ENCODE data around the gene FMNL2.

FMNL2 gene

GRCh38 chr2:152432765-152433164 is 97.8 kb downstream of the FMNL2 start:
- TF ChIP-seq CTCF (conservative IDR thresholded peaks at IDR 0.05; ENCODE audit: control insufficient read depth, insufficient read depth, low read depth, low read length): no peak

GRCh38 chr2:152433289-152433688 is 98.3 kb downstream of the FMNL2 start:
- no peak overlapping the region for H3K4me3 ChIP-seq (ENCODE audit: control insufficient read depth, low read depth, low read length)
- TF ChIP-seq CTCF (conservative IDR thresholded peaks at IDR 0.05; ENCODE audit: control insufficient read depth, insufficient read depth, low read depth, low read length): no peak
- no peak for DNase-seq (ENCODE audit: low read depth)

More at GRCh38 chr2:152432765-152433164, 97.8 kb downstream of the FMNL2 start:
- H3K4me3 ChIP-seq (ENCODE audit: control insufficient read depth, low read depth, low read length): no peak overlapping the region
- DNase-seq (ENCODE audit: low read depth): no peak

GRCh38 chr2:152433791-152434190 is 98.8 kb downstream of the FMNL2 start:
- no peak overlapping the region for H3K4me3 ChIP-seq (ENCODE audit: control insufficient read depth, low read depth, low read length)
- no peak for TF ChIP-seq CTCF (conservative IDR thresholded peaks at IDR 0.05; ENCODE audit: control insufficient read depth, insufficient read depth, low read depth, low read length)
- DNase-seq (ENCODE audit: low read depth): no peak

- no peak overlapping the region for H3K4me3 ChIP-seq (ENCODE audit: control insufficient read depth, low read depth, low read length)
- no peak for TF ChIP-seq CTCF (conservative IDR thresholded peaks at IDR 0.05; ENCODE audit: control insufficient read depth, insufficient read depth, low read depth, low read length)
- no peak for DNase-seq (ENCODE audit: low read depth)
Observed at GRCh38 chr2:152434395-152435182, 99.6 kb downstream of the FMNL2 start.

- no peak overlapping the region for H3K4me3 ChIP-seq (ENCODE audit: control insufficient read depth, low read depth, low read length)
- no peak for DNase-seq (ENCODE audit: low read depth)
- TF ChIP-seq CTCF (conservative IDR thresholded peaks at IDR 0.05; ENCODE audit: control insufficient read depth, insufficient read depth, low read depth, low read length): no peak
Observed at GRCh38 chr2:152436148-152436547, 101.2 kb downstream of the FMNL2 start.

- DNase-seq (ENCODE audit: low read depth): no peak
- TF ChIP-seq CTCF (conservative IDR thresholded peaks at IDR 0.05; ENCODE audit: control insufficient read depth, insufficient read depth, low read depth, low read length): no peak
- H3K4me3 ChIP-seq (ENCODE audit: control insufficient read depth, low read depth, low read length): no peak overlapping the region
Observed at GRCh38 chr2:152437276-152438108, 102.5 kb downstream of the FMNL2 start.

Data from fibroblast of mammary gland (primary cell).